HepG2 (cell line): ENCODE results near the gene DRC3. TPM values are rescaled to one million over a fixed set of nuclear protein-coding genes. Genes with fewer than 3 reads are reported as not detected.

ENCODE experiments used
- CEBPB ChIP-seq: IDR thresholded peaks from 2 replicates; pipeline ENCODE4 v1.6.1; 2011; ENCODE audit warnings: low read depth, low read length, improper control_type of control experiment, borderline replicate concordance
- ERF ChIP-seq: IDR thresholded peaks from 2 replicates; pipeline ENCODE4 v1.6.1; 2018; ENCODE audit warnings: missing biosample characterization, missing genetic modification reagents
- FOSL1 ChIP-seq: sonication (generic); formaldehyde crosslinking; IDR thresholded peaks from 2 replicates; pipeline ENCODE4 v1.9.0; 2021; ENCODE audit warnings: missing genetic modification reagents, borderline replicate concordance
- GPN1 ChIP-seq: sonication (generic); formaldehyde crosslinking; IDR thresholded peaks from 2 replicates; pipeline ENCODE4 v1.5.1; 2020; ENCODE audit warnings: missing genetic modification reagents, borderline replicate concordance
- NR1H2 ChIP-seq: sonication (generic); formaldehyde crosslinking; IDR thresholded peaks from 2 replicates; pipeline ENCODE4 v1.8.1; 2022; ENCODE audit warnings: low read depth, missing genetic modification reagents, borderline replicate concordance
- SOX6 ChIP-seq, 2 experiments: fragments of 450-650 bp in 1 of 2; sonication (generic) in 1 of 2; formaldehyde crosslinking in 1 of 2; IDR thresholded peaks; 2 replicates each; pipeline versions ENCODE4 v1.4.0 to v1.6.1; 2017 to 2020; ENCODE audit warnings: antibody characterized with exemption in 1 of 2, mild to moderate bottlenecking in 1 of 2, missing genetic modification reagents in 1 of 2
- TMF1 ChIP-seq: sonication (generic); formaldehyde crosslinking; IDR thresholded peaks from 2 replicates; pipeline ENCODE4 v1.8.1; 2022; ENCODE audit warnings: low read depth, missing genetic modification reagents
- ZNF207 ChIP-seq: fragments of 450-650 bp; IDR thresholded peaks from 2 replicates; pipeline ENCODE4 v1.6.1; 2016; ENCODE audit warnings: antibody characterized with exemption, borderline replicate concordance
- ZNF556 ChIP-seq: sonication (generic); formaldehyde crosslinking; IDR thresholded peaks from 2 replicates; pipeline ENCODE4 v1.4.0; 2020; ENCODE audit warnings: mild to moderate bottlenecking, missing genetic modification reagents, borderline replicate concordance
- ZNF75D ChIP-seq: sonication (generic); formaldehyde crosslinking; IDR thresholded peaks from 2 replicates; pipeline ENCODE4 v1.8.1; 2023; ENCODE audit warnings: missing genetic modification reagents, mild to moderate bottlenecking, borderline replicate concordance
- ZNF883 ChIP-seq: sonication (generic); formaldehyde crosslinking; IDR thresholded peaks from 2 replicates; pipeline ENCODE4 v1.5.1; 2020; ENCODE audit warnings: mild to moderate bottlenecking, missing genetic modification reagents; ENCODE audit errors: not compliant biosample characterization
- ZSCAN12 ChIP-seq: sonication (generic); formaldehyde crosslinking; IDR thresholded peaks from 2 replicates; pipeline ENCODE4 v1.9.0; 2021; ENCODE audit warnings: mild to moderate bottlenecking, missing genetic modification reagents
- polyA plus RNA-seq, 8 experiments: library from polyadenylated mRNA; depleted of rRNA in 3 of 8; stranded (reverse) in 7 of 8; unstranded in 1 of 8; fragments of >200 nt; fragmentation: Illumina TruSeq in 4 of 8; extraction: Trizol in 4 of 8; gene quantifications; 2 replicates each; pipeline versions ENCODE4 v1.2.1 to v1.2.3, GENCODE V29; 2011 to 2016; ENCODE audit warnings: low read depth in 4 of 8, missing spikeins in 1 of 8, mixed read lengths in 1 of 8; ENCODE audit not compliant: insufficient read depth in 1 of 8
- total RNA-seq, 5 experiments: library from RNA; depleted of rRNA; stranded (reverse); fragments of >200 nt; fragmentation: Illumina TruSeq; extraction: Trizol; gene quantifications; 2 replicates each; pipeline ENCODE4 v1.2.3, GENCODE V29; 2016; ENCODE audit warnings: low read depth in 1 of 5
- TF ChIP-seq, protein P1 (sequence below): sonication (generic); formaldehyde crosslinking; IDR thresholded peaks from 2 replicates; pipeline ENCODE4 v1.5.1; 2020; ENCODE audit warnings: missing genetic modification reagents, mild to moderate bottlenecking, borderline replicate concordance
- TF ChIP-seq, protein P2 (sequence below): sonication (generic); formaldehyde crosslinking; IDR thresholded peaks from 2 replicates; pipeline ENCODE4 v1.8.1; 2022; ENCODE audit warnings: mild to moderate bottlenecking, missing genetic modification reagents
- TF ChIP-seq, protein P3 (sequence below): sonication (generic); formaldehyde crosslinking; IDR thresholded peaks from 2 replicates; pipeline ENCODE4 v1.4.0; 2020; ENCODE audit warnings: mild to moderate bottlenecking, missing genetic modification reagents, borderline replicate concordance
- TF ChIP-seq, protein P4 (sequence below): sonication (generic); formaldehyde crosslinking; IDR thresholded peaks from 2 replicates; pipeline ENCODE4 v1.4.0; 2020; ENCODE audit warnings: mild to moderate bottlenecking, missing genetic modification reagents
- TF ChIP-seq, protein P5 (sequence below): fragments of 450-650 bp; IDR thresholded peaks from 2 replicates; pipeline ENCODE4 v1.6.1; 2016
- TF ChIP-seq, protein P6 (sequence below): sonication (generic); formaldehyde crosslinking; IDR thresholded peaks from 2 replicates; pipeline ENCODE4 v1.5.0; 2020; ENCODE audit warnings: missing genetic modification reagents

Gene DRC3
- total and polyA plus RNA-seq, 2 of the 13 experiments (the other 11 are each of a cell fraction or from before 2014, with no cell fraction given): 0.53 to 0.87 TPM

DNA sequence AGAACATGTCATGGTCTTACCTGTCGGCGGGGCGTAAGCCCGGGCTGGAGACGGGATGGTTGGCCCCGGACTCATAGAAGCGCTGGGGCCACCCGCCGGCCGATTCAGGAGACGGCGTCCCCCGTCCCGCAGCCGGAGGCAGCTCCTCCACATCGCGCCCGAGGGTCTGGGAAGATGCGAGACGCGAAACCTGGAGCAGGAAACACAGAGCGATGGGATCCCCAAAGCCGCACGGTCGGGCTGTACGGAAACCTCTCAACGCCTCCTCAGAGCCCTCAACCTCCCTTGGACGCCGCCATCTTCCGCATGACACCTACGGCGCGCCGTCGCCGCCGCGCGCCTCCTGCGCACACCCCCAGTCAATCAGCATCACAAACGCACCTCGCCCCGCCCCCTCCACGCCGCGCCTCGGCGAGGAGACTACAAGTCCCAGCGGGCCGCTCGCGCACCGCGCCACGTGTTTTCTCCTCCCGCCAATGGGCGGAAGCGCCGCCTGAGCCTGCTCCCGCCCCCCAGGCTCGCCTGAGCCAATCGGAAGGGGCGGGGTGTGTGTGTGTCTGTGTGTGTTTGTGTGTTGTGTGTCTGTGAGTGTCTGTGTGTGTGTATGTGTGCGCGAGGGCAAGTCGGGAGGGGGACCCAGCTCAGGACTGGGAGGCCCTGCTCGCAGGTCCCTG lies 66.3 kb downstream of the DRC3 start, which contains the start of the genes ATPAF2 and GID4 (continued):
- TF ChIP-seq, protein P1, sequence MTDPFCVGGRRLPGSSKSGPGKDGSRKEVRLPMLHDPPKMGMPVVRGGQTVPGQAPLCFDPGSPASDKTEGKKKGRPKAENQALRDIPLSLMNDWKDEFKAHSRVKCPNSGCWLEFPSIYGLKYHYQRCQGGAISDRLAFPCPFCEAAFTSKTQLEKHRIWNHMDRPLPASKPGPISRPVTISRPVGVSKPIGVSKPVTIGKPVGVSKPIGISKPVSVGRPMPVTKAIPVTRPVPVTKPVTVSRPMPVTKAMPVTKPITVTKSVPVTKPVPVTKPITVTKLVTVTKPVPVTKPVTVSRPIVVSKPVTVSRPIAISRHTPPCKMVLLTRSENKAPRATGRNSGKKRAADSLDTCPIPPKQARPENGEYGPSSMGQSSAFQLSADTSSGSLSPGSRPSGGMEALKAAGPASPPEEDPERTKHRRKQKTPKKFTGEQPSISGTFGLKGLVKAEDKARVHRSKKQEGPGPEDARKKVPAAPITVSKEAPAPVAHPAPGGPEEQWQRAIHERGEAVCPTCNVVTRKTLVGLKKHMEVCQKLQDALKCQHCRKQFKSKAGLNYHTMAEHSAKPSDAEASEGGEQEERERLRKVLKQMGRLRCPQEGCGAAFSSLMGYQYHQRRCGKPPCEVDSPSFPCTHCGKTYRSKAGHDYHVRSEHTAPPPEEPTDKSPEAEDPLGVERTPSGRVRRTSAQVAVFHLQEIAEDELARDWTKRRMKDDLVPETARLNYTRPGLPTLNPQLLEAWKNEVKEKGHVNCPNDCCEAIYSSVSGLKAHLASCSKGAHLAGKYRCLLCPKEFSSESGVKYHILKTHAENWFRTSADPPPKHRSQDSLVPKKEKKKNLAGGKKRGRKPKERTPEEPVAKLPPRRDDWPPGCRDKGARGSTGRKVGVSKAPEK (CRISPR knock-in tag): no peak
- TF ChIP-seq, protein P2, sequence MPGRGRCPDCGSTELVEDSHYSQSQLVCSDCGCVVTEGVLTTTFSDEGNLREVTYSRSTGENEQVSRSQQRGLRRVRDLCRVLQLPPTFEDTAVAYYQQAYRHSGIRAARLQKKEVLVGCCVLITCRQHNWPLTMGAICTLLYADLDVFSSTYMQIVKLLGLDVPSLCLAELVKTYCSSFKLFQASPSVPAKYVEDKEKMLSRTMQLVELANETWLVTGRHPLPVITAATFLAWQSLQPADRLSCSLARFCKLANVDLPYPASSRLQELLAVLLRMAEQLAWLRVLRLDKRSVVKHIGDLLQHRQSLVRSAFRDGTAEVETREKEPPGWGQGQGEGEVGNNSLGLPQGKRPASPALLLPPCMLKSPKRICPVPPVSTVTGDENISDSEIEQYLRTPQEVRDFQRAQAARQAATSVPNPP (CRISPR knock-in tag): no peak
- TF ChIP-seq ERF: no peak
- TF ChIP-seq TMF1 (CRISPR knock-in tag): no peak
- TF ChIP-seq GPN1 (CRISPR knock-in tag): no peak
- TF ChIP-seq SOX6 (IDR thresholded peaks at IDR 0.05): no peak
- peak; percentile 65 for TF ChIP-seq SOX6 (CRISPR knock-in tag; IDR thresholded peaks at IDR 0.05)
- TF ChIP-seq, protein P3, sequence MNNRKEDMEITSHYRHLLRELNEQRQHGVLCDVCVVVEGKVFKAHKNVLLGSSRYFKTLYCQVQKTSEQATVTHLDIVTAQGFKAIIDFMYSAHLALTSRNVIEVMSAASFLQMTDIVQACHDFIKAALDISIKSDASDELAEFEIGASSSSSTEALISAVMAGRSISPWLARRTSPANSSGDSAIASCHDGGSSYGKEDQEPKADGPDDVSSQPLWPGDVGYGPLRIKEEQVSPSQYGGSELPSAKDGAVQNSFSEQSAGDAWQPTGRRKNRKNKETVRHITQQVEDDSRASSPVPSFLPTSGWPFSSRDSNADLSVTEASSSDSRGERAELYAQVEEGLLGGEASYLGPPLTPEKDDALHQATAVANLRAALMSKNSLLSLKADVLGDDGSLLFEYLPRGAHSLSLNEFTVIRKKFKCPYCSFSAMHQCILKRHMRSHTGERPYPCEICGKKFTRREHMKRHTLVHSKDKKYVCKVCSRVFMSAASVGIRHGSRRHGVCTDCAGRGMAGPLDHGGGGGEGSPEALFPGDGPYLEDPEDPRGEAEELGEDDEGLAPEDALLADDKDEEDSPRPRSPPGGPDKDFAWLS (CRISPR knock-in tag): no peak; the same call in 1 of the 2 replicates
- TF ChIP-seq, protein P4, sequence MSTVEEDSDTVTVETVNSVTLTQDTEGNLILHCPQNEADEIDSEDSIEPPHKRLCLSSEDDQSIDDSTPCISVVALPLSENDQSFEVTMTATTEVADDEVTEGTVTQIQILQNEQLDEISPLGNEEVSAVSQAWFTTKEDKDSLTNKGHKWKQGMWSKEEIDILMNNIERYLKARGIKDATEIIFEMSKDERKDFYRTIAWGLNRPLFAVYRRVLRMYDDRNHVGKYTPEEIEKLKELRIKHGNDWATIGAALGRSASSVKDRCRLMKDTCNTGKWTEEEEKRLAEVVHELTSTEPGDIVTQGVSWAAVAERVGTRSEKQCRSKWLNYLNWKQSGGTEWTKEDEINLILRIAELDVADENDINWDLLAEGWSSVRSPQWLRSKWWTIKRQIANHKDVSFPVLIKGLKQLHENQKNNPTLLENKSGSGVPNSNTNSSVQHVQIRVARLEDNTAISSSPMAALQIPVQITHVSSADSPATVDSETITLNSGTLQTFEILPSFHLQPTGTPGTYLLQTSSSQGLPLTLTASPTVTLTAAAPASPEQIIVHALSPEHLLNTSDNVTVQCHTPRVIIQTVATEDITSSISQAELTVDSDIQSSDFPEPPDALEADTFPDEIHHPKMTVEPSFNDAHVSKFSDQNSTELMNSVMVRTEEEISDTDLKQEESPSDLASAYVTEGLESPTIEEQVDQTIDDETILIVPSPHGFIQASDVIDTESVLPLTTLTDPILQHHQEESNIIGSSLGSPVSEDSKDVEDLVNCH (CRISPR knock-in tag): 0 out of 2 replicates have a peak, but pooled peaks have one; percentile 47
- peak; percentile 62; the same call in 1 of the 2 replicates for TF ChIP-seq ZNF556
- no peak for TF ChIP-seq ZSCAN12
- TF ChIP-seq, protein P5, sequence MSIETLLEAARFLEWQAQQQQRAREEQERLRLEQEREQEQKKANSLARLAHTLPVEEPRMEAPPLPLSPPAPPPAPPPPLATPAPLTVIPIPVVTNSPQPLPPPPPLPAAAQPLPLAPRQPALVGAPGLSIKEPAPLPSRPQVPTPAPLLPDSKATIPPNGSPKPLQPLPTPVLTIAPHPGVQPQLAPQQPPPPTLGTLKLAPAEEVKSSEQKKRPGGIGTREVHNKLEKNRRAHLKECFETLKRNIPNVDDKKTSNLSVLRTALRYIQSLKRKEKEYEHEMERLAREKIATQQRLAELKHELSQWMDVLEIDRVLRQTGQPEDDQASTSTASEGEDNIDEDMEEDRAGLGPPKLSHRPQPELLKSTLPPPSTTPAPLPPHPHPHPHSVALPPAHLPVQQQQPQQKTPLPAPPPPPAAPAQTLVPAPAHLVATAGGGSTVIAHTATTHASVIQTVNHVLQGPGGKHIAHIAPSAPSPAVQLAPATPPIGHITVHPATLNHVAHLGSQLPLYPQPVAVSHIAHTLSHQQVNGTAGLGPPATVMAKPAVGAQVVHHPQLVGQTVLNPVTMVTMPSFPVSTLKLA: peak; percentile 96
- no peak for TF ChIP-seq FOSL1 (CRISPR knock-in tag)
- TF ChIP-seq NR1H2: no peak
- TF ChIP-seq, protein P6, sequence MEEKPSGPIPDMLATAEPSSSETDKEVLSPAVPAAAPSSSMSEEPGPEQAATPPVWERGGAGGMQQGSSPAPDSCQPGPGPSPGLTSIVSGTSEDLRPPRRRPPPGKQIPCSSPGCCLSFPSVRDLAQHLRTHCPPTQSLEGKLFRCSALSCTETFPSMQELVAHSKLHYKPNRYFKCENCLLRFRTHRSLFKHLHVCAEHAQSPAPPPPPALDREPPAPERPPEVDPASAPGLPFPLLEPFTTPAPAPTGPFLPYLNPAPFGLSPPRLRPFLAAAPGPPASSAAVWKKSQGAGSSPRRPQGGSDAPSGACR (CRISPR knock-in tag): peak; percentile 54; the same call in 1 of the 2 replicates
- TF ChIP-seq CEBPB: no peak
- no peak for TF ChIP-seq ZNF207
- no peak for TF ChIP-seq ZNF883
- no peak for TF ChIP-seq ZNF75D (CRISPR knock-in tag)
